Activated CD4-positive, alpha-beta T cell treated with anti-CD3 and anti-CD28 coated beads, Interleukin-2, amount 50 U/mL, for 24 hours (primary cell): Measurements from ENCODE around the gene CENPX.
A peak's percentile ranks its signal among the peaks of the same experiment; 100 is the strongest.

Source experiments
- DNase-seq, 2 donors: peaks; one replicate each; pipeline ENCODE4 v3.0.0-alpha.2; 2020; ENCODE audit warnings: low read depth in 1 of 2, low spot score in 1 of 2

CENPX gene

DNA sequence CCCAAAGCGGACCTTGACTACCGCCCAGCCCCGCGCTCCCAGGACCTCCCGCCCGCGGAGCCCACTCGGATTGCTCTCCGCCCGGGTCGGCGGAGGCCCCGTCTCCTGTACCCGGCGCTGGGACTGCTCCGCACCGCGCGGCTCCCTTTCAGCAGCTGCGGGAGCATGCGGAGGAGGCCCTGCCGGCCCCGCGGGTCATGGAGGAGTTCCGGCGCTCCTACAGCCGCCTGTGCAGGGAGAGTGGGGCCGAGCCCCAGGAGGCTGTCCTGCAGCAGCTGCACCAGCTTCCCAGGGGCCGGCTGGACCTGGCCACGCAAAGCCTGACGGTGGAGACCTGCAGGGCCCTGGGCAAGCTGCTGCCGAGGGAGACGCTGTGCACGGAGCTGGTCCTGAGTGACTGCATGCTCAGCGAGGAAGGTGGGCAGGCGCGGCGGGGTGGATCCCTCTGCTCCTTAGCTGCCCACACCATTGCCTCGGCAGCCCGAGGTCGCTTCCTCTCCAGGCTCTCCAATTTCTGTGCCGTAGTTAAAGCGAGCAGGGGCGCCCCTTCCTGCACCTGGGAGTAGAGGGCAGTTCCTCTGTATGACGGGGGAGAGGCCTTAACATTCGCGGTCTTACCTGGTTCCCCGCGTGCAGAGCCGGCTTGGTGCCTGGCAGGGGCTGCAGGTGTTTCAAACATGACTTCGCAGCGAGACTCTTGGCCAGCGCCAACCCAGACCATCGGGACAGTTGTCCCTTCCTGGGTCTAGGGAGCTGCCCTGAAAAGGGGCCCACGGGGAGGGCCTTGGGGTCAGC lies 966 bp upstream of the CENPX start:
- DNase-seq, result peak in 1 of 2 donors; percentile 11

DNA sequence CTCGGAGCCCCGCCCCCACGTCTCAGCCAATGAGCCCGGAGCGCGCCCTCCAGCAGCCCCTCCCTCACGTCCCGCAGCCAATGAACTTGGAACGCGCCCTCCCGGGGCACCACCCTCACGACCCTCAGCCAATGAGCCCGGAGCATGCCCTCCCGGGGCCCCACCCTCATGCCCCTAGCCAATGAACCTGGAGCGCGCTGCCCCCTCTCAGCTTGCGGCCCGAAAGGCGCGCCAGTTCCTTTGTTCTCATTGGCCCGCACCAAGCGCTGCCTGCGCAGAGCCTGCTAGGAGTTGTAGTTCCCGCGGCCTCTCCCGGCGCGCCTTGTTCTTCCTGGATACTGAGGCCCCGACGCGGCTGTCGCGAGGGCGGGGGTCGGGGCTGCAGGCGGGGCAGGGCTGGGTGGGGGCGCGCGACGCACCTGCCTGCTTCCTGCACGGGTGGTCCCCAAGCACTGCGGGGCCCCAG lies 336 bp upstream of the CENPX start, which contains the start of gene LRRC45:
Gene LRRC45 (plus strand): TSS at position 325 of the 466 bp plus-strand sequence. CDS start 339 bp downstream, outside the sequence.
- DNase-seq, result peak; percentile 98 to 99

- DNase-seq, result no peak
Observed at GRCh38 chr17:82021900-82022309, 773 bp downstream of the CENPX start.

DNA sequence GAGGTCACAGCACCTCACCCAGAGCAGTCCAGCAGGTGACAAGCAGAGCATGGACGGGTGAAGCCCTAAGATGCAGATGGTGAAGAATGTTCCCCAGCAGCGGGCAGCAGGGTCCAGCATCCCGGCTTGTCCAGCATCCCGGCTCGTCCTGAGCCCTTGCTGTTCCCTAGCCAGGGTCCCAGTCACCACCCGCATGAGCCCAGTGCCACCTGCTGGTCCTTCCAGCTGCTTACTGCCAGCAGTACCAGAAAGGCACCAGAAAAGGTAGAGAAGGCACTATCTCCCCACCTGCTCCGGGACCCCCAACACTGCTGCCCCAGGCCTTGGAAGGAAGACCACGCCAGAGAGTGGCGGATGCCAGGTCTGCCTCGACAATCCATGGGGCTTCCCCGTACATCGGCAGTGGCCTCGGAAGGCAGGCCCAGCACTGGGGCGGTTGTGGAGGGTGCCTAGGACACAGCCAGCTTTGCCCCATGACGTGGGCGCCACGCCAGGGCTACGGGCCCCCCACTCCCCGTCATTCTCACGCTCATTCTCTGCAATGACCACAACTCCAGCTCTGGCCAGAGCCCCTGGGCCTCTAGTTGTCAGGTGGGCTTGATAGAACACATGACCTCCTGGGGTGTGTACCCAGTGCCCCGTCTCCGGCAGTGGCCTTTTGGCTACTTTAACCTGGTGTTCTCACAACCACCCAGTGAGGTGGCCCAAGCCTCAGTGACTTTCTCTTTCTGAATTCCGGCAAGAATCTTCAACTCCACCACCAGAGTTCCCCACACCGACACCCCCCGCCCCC lies 1.4 kb downstream of the CENPX start:
- peak in 1 of 2 donors; percentile 26 for DNase-seq

- no peak for DNase-seq
Observed at GRCh38 chr17:82020572-82021106, 2.0 kb downstream of the CENPX start.

DNA sequence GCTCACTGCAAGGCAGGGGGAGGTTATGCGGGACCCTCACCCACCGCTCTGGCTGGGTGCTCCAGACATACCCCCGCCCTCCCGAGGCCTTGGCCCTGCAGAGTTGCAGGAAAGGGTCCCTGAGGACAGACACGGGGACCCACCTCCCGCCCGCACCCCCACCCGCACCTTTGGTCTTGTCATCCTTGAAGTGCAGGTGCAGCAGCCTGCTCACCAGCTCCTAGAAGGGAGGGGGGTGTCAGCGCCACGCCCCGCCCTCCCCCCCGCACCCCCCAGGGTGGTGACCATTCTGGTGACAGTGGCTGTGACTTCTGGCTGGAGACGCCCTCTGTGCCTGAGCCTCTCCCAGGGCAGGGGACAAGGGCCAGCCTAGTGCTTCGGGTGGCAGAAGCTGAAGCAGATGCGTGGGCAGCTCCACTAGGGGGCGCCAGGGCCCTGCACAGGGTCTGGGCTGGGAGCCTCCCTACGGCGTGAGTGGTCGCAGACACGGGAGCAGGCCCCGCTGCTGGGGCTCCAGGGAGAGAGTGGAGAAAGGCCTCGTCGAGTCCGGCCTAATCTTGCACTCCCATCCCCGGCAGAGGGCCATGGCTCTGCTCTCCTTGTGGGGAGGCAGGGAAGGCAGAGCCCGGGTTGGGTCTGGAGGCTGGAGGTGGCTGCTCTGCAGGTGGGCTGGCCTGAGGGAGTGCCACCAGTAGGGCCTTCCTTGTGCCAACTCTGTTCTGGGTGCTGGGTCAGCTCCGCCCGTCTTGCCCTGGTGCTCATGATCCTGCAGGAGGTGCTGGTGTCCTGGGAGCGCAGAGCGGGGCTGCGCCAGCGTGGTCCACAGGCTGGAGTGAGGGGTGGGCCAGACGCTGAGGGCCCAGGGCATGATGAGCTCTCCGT lies 2.7 kb downstream of the CENPX start:
- peak; percentile 30 to 52 for DNase-seq

DNA sequence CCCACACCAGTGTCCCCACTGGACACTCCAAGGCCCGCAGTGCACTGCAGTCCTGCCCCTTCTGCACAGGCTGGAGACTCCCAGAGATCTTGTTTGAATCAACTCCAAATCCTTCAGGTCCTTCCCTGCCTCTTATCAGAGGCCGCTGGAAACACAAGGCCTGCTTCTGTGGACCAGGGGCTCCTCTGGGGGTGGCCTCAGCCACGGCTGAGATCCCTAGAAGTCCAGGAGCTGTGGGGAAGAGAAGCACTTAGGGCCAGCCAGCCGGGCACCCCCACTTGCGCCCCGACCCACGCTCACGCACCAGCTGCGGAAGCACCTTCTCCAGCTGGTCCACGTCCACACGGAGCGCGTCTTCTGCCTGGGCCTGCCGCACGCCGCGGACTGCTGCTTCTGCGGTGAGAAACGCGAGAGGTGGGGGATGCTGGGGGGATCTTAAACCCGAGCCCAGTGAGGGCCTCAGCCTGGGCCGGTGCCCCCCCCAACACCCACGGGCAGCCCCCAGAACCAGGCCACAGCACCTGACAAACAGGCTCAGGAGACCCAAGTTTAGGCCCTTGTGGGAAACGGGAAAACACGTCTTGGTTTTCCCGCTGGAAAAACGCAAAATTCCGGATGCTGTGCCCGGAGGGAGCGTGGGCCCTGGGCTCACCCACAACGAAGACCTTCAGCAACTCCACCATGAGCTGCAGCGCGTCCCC lies 3.5 kb downstream of the CENPX start:
- no peak for DNase-seq

GRCh38 chr17:82018152-82018988 lies 4.3 kb downstream of the CENPX start:
- DNase-seq, result no peak

DNA sequence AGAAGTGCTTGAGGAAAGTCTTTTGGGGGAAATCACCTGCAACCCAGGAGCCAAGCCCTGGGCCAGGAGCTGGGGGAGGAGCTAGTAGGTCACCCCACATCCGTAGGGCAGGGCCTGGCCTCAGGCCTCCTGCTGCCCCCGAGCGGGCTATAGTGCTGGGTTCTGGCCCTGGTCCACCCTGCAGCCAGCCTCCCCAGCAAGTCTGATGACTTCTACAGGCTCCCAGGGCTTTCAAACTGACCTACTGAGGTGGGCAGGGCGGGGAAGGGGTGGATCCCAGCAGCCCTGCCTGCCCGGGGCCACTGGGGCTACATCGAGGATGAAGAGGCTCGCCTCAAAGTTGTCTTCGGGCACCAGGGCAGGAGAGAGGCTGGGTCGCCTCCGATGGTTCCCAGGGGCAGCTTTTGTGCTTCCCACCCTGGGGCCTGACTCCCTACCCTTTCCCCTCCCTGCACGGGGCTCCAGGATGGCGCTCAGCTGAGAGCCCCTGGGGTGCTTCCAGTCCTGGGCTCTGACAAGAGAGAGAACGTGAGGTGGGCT lies 5.0 kb downstream of the CENPX start:
- DNase-seq, result no peak

DNA sequence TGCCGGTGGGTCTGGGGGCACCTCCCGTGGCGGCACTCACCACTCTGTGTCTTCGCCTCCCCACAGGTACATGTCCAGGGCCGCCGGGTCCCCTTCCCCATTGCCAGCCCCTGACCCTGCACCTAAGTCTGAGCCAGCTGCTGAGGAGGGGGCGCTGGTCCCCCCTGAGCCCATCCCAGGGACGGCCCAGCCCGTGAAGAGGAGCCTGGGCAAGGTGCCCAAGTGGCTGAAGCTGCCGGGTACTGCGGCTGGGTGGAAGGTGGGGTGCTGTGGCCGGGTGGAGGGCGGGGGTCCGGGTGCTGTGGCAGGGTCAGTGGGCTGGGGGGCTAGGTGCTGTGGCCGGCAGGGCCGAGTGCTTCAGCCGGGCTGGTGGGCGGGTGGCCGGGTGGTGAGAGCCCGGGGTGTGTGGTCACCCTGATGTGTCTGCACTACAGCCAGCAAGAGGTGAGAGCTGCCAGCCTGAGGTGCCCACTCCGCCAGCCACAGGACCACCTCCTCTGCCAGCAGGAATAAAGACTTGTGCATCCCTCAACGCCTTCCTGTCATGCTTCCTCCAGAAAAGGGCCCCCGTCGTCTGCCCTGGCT lies 5.7 kb downstream of the CENPX start:
- DNase-seq, result no peak

- no peak for DNase-seq
Observed at GRCh38 chr17:82016061-82016874, 6.4 kb downstream of the CENPX start.

GRCh38 chr17:82015311-82015971 lies 7.2 kb downstream of the CENPX start:
- DNase-seq, result no peak

DNA sequence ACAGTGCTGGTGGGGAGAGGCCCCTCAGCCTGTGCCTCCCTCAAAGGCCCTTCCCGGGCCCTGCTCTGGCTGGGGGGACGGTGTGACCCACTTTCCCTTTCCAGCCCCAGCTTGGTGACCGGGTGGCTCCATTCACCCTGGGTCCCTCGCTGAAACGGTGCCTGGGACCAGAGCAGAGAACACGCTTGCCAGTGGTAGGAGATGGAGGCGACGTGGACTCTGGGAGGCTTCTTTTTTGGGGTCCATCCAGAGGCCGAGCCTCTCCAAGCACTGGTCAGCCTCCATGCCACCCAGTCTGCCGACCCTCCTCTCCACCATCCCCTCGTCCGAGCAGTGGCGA lies 7.7 kb downstream of the CENPX start:
- no peak for DNase-seq

GRCh38 chr17:82014432-82014831 lies 8.2 kb downstream of the CENPX start:
- DNase-seq, result no peak

- DNase-seq, result no peak
Observed at GRCh38 chr17:82013772-82014321, 8.8 kb downstream of the CENPX start.

- DNase-seq, result no peak
Observed at GRCh38 chr17:82013341-82013740, 9.3 kb downstream of the CENPX start.

DNA sequence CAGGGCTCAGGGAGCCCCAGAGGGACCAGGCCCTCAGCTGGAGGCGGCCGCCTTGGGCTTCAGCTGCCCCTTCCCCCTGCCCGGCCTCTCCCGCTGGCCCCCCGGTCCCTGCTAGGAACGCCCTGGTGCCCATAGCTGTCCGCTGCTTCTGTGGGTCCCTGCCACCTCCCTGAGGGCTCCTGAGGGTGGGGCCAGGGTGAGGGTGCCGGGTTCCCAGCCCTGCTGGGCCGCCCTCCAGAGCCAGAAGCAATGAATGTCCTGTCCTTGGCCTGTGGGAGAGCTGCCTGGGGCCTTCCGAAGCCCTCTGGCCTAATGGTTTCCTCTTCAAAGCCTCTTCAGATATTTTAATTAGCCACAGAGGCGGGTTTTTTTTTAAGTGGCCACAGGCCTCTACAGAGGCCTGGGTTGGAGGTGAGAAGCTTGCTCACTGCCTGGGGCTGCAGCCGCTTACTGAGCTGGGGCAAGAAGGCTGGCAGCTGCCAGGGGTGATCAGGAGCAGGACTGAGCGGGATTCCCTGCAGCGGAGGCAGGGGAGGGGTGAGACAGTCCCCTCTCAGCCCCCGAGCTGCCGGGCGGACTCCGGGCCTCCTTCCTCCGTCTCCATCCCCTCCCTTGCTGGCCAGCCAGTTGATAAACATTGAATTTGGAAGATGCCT lies 9.9 kb downstream of the CENPX start:
- no peak for DNase-seq
